Measurements from ENCODE around the gene FOXE3. TPM values are rescaled to one million over a fixed set of nuclear protein-coding genes. Genes with fewer than 3 reads are reported as not detected.

FOXE3 gene
- total RNA-seq (2021; fragmentation: NEBNext Ultra II Directional; extraction: Animal tissue kit (Norgen Biotek cat#: 25700)), result 0.27 TPM in 1 of 2 replicates, not detected in the other
- polyA plus RNA-seq (2011; rRNA removed), result 0.18 and 0.22 TPM in 2 replicates
- polyA plus RNA-seq (2011; cell fraction: cytosol; rRNA removed), result 0.04 TPM
- 0.10 TPM for polyA plus RNA-seq (2011; cell fraction: nucleus; rRNA removed)
- 0.25 to 0.52 TPM (median 0.38 TPM) in 4 replicates for polyA plus RNA-seq (2012, experiment 1 of 2)
- polyA plus RNA-seq (2012, experiment 2 of 2), result 0.26 TPM
- polyA plus RNA-seq (2013, experiment 1 of 2), result 0.10 TPM
- 0.17 TPM for polyA plus RNA-seq (2013, experiment 2 of 2)
- 0.17 TPM in 1 of 2 replicates, not detected in the other for polyA minus RNA-seq (2011; rRNA and poly(A)+ RNA removed)
- not detected for polyA minus RNA-seq (2011; cell fraction: cytosol; rRNA and poly(A)+ RNA removed)
- not detected for polyA minus RNA-seq (2011; cell fraction: nucleus; rRNA and poly(A)+ RNA removed)
- long read RNA-seq, experiment 1, result 0 reads
- long read RNA-seq, experiment 2, result 0 reads

DNA sequence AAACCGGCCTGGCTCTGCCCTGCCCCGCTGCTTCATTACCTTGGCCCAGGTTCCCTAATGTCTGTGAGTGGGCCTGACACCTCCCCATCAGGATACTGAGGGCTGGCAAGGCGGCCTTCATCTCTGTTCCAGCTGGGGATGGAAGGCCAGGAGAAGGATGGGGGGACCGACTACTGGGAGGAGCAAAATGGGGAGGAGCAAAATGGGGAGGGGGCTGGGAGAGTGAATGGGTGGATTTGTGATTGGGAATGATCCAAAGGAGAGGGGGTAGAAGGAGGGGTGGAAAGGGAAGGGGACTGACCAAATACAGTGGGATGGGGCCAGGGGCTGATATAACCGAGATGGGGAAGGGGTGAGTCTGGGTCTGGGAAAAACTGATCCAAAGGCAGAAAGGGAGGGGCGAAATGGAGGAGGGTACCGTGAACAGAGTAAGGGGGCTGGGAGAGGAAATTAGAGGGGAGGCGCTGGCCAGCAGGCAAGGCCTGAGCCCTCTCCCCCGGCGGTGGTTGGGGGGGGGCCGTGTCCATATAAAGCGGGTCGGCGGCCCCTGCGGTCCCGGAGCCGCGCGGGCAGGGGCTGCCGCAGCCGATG lies at the start of gene FOXE3:
Gene FOXE3 (plus strand): TSS at position 558 of the 591 bp plus-strand sequence. CDS start 31 bp downstream, at position 589.
- Histone ChIP-seq H2AFZ (ENCODE audit: low read length) (peak within 1 kb of the TSS; percentile 87; the same call in 1 of the 2 replicates), H3K4me2 (ENCODE audit: insufficient read depth in 1 of 2, low read depth in 2 of 2, low read length in 2 of 2) (peak within 1 kb of the TSS; percentile 60 to 84)
- CTCF ChIA-PET (ENCODE audit: partially characterized antibody), result interaction anchor here (1.6 to 4.0 kb wide), 6 partner anchors 8 to 102 kb away, joined by 3 to 31 read pairs (median 10); partner anchors contain the start of genes FOXD2 and STIL
- TF ChIP-seq, protein P1, sequence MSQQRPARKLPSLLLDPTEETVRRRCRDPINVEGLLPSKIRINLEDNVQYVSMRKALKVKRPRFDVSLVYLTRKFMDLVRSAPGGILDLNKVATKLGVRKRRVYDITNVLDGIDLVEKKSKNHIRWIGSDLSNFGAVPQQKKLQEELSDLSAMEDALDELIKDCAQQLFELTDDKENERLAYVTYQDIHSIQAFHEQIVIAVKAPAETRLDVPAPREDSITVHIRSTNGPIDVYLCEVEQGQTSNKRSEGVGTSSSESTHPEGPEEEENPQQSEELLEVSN (IDR thresholded peaks at IDR 0.05), result no peak
- TF ChIP-seq SP2 (IDR thresholded peaks at IDR 0.05; ENCODE audit: low read length) (no peak), ZNF274 (IDR thresholded peaks at IDR 0.05; ENCODE audit: borderline replicate concordance, extremely low read depth, low read length) (no peak)

More for the DNA sequence above, at the start of gene FOXE3:
- H2BK15ac ChIP-seq (ENCODE audit: low read length), result no peak within 1 kb of the TSS
- FAIRE-seq (no peak), DNase-seq (ENCODE audit: low read depth in 1 of 2, low spot score in 2 of 2) (peak in 1 of 2 experiments; percentile 58)
- H2BK20ac ChIP-seq (ENCODE audit: low read length), result no peak within 1 kb of the TSS
- H3K56ac ChIP-seq (replicated peaks; ENCODE audit: insufficient read length, low read depth, low read length), result no peak within 1 kb of the TSS
- peak within 1 kb of the TSS in 1 of 4 experiments; percentile 24; a peak in 1 of 7 replicates for H3K9ac ChIP-seq (replicated peaks in 1 of 4; ENCODE audit: extremely low read depth in 1 of 4, low read depth in 3 of 4, low read length in 3 of 4)
- H3K79me1 ChIP-seq (ENCODE audit: low read depth, low read length), result no peaks in the 10 kb centered on the region
- peaks cover 4% of the 10 kb centered on the region in 2 experiments for H4K20me1 ChIP-seq (replicated peaks in 1 of 2; ENCODE audit: control insufficient read depth in 1 of 2, insufficient read depth in 2 of 2, low read length in 2 of 2)
- H4K8ac ChIP-seq (ENCODE audit: extremely low read depth, insufficient read depth, low read length), result peak within 1 kb of the TSS; percentile 69
- no peak within 1 kb of the TSS for H3K27ac ChIP-seq (ENCODE audit: low read depth, low read length)
- H3K79me2 ChIP-seq (ENCODE audit: control insufficient read depth in 1 of 2, insufficient read depth in 2 of 2, low read length in 2 of 2), result no peaks in the 10 kb centered on the region
- peaks cover 0 to 8% (median 0%) of the 10 kb centered on the region in 4 experiments; a peak in 1 of 8 replicates for H3K36me3 ChIP-seq (ENCODE audit: control insufficient read depth in 2 of 4, insufficient read depth in 4 of 4, low read length in 3 of 4)
- no peak within 1 kb of the TSS for H2BK120ac ChIP-seq (replicated peaks; ENCODE audit: low read depth, low read length)
- peak within 1 kb of the TSS; percentile 60; the same call in 1 of the 2 replicates for H2BK12ac ChIP-seq (ENCODE audit: low read depth, low read length)
- peaks cover 43 to 75% (median 68%) of the 10 kb centered on the region in 4 experiments for H3K27me3 ChIP-seq (replicated peaks in 1 of 4; ENCODE audit: control insufficient read depth in 3 of 4, extremely low read depth in 1 of 4, insufficient read depth in 3 of 4, low read length in 3 of 4)
- H3K23me2 ChIP-seq (ENCODE audit: low read depth, low read length), result peaks cover 7% of the 10 kb centered on the region; the same call in 1 of the 2 replicates
- 36% methylated on average over 3 of the region's 21 CpGs; no CpG with 5 or more reads in 1 of the 2 experiments for WGBS, 2 experiments (ENCODE audit: extremely low coverage in 1 of 2, insufficient coverage in 1 of 2, insufficient read length in 1 of 2, insufficient replicate concordance in 2 of 2, low coverage in 1 of 2, low lambda C conversion rate in 2 of 2, missing lambda C conversion rate in 1 of 2)
- no peak within 1 kb of the TSS for H4K5ac ChIP-seq (ENCODE audit: insufficient read length, low read depth, low read length)
- no peak within 1 kb of the TSS for H3K23ac ChIP-seq (ENCODE audit: insufficient read length)
- H3K14ac ChIP-seq (ENCODE audit: insufficient read length), result no peak within 1 kb of the TSS
- peak within 1 kb of the TSS; percentile 78 for H3K18ac ChIP-seq (ENCODE audit: extremely low read depth, low read length)
- POLR2A ChIA-PET (ENCODE audit: partially characterized antibody), result interaction anchor here (0.7 kb wide), 1 partner anchor 21 kb away, joined by 3 read pairs; no protein-coding TSS in a partner anchor
- no peak within 1 kb of the TSS for H2AK5ac ChIP-seq (ENCODE audit: low read depth, low read length)
- H3K9me3 ChIP-seq (ENCODE audit: insufficient read depth in 2 of 2, low read depth in 1 of 2, low read length in 1 of 2), result no peaks in the 10 kb centered on the region
- no peaks in the 10 kb centered on the region; a peak in 1 of 7 replicates for H3K4me1 ChIP-seq (replicated peaks in 1 of 4; ENCODE audit: control insufficient read depth in 3 of 4, insufficient read depth in 4 of 4, low read length in 3 of 4)
- no peak within 1 kb of the TSS for H3K4ac ChIP-seq (replicated peaks; ENCODE audit: insufficient read length, low read depth, low read length)
- peak within 1 kb of the TSS; percentile 29 to 58 (median 31); a peak in 7 of 8 replicates for H3K4me3 ChIP-seq (ENCODE audit: extremely low read depth in 1 of 4, insufficient read depth in 2 of 4, low read depth in 3 of 4, low read length in 4 of 4)
- peak within 1 kb of the TSS; percentile 57 for H4K91ac ChIP-seq (replicated peaks; ENCODE audit: insufficient read length, low read length)
- no peak within 1 kb of the TSS for H2BK5ac ChIP-seq (ENCODE audit: low read depth, low read length)

All from H1 (cell line).